ENCODE measurements around the gene PIWIL4. TPM values are rescaled to one million over a fixed set of nuclear protein-coding genes. Genes with fewer than 3 reads are reported as not detected.

The PIWIL4 gene
- total RNA-seq, 1 donor from 2014 or later, result 1.0 TPM

- intact Hi-C loops (cut with micrococcal nuclease), result no loop called here
These were observed 16.8 kb downstream of the PIWIL4 start for GRCh38 chr11:94583866-94584500.

GRCh38 chr11:94584978-94585377, 17.8 kb downstream of the PIWIL4 start:
- intact Hi-C loops (cut with micrococcal nuclease), result no loop called here

- intact Hi-C loops (cut with micrococcal nuclease), result no loop called here
These were observed 18.2 kb downstream of the PIWIL4 start for GRCh38 chr11:94585399-94585798.

DNA sequence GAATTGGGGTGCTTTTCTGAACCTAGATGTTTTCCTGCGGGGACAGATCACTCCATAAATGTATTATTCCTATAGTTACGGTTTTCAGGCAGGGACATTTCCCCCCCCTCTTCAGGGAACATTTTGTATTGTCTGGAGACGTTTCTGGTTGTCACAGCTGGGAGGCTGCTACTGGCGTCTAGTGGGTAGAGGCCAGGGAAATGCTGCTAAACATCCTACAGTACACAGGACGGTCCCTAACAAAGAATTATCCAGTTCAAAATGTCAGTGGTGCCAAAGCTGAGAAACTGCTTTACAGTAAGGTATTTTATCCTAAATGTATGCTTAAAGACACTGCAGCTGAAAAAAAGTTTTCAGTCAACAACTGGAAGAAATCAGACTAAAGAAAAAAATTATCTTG, 19.4 kb downstream of the PIWIL4 start:
- intact Hi-C loops (cut with micrococcal nuclease), result no loop called here

- intact Hi-C loops (cut with micrococcal nuclease), result no loop called here
These were observed 19.8 kb downstream of the PIWIL4 start for GRCh38 chr11:94586978-94587377.

- intact Hi-C loops (cut with micrococcal nuclease), result no loop called here
These were observed 21.3 kb downstream of the PIWIL4 start for GRCh38 chr11:94588366-94588942.

- intact Hi-C loops (cut with micrococcal nuclease), result no loop called here
These were observed 23.3 kb downstream of the PIWIL4 start for GRCh38 chr11:94590352-94591041.

GRCh38 chr11:94593030-94593429, 25.9 kb downstream of the PIWIL4 start:
- intact Hi-C loops (cut with micrococcal nuclease), result no loop called here

DNA sequence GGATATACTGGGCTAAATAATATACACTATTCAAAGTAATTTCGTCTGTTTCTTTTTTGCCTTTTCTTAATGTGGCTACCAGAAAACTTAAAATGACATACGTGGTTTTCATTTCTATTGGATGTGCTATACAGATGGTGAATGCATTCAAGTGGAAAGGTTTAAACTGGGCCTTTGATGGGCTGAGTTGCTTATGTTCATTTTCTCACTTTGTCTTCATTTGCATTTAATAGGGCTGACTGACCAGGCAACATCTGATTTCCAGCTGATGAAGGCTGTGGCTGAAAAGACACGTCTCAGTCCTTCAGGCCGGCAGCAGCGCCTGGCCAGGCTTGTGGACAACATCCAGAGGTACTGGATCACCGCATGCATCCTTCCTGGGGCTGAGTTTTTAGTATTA, 27.9 kb downstream of the PIWIL4 start:
- intact Hi-C loops (cut with micrococcal nuclease), result no loop called here

DNA sequence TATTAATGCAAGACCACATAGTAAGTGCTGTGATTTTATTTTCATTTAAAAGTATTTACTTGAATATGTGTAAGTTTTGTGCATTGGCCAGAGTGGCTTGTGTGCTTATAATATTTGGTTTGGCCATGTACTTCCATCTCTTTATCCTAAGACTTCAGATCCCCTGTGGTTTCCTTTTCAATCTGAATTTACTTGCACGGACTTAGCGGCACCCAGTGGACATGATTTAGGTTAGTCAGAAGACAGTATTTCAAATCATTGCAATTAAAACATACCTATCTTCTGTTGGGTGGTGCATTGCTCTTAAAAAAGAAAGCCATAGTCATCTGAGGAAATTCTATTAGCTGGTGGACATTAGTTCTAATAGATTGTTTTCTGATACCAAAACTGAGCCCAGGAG, 30.7 kb downstream of the PIWIL4 start:
- intact Hi-C loops (cut with micrococcal nuclease), result no loop called here

DNA sequence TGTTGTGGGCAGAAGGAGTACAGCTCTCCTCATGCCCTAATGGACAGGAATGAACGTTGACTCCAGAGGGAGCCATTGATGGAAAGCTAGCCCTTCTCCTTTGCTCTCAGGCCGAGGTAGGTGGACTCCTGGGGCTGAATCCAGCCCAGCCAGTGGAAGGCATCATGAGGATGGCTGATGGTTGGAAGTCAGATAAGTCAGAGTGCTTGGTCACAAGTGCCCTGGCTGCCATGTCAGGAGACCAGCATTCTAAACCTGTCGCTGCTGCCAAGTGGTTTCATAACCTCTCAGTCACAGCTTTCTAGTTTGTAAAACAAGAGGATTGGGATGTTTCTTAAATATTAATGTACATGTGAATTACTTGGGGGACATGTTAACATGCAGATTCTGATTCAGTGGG, 32.3 kb downstream of the PIWIL4 start:
- intact Hi-C loops (cut with micrococcal nuclease), result no loop called here

- intact Hi-C loops (cut with micrococcal nuclease), result loop anchor here (1.0 kb wide), 1 partner anchor 83 kb away; no protein-coding TSS in a partner anchor
These were observed 35.5 kb downstream of the PIWIL4 start for GRCh38 chr11:94602430-94603372.

GRCh38 chr11:94603587-94603986, 36.4 kb downstream of the PIWIL4 start:
- intact Hi-C loops (cut with micrococcal nuclease), result loop anchor here (1.0 kb wide), 1 partner anchor 84 kb away; no protein-coding TSS in a partner anchor

- intact Hi-C loops (cut with micrococcal nuclease), result no loop called here
These were observed 37.3 kb downstream of the PIWIL4 start for GRCh38 chr11:94604482-94604881.

DNA sequence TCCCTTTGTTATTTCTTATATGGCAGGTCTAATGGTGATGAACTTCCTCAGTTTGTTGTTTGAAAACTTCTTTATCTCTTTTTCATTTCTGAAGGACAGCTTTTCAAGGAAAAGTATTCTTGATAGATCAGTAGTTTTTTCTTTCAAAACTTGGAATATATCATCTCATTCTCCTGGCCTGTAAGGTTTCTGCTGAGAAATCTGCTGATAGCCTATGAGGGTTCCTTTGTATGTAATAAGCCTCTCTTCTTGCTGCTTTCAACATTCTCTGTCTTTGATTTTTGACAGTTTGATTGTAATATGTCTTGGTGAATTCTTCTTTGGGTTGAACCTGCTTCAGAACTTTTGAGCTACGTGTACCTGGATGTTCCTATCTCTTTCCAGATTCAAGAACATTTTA, 46.0 kb downstream of the PIWIL4 start:
- intact Hi-C loops (cut with micrococcal nuclease), result no loop called here

- intact Hi-C loops (cut with micrococcal nuclease), result loop anchor here (1.0 to 10.0 kb wide), 7 partner anchors 254 to 1804 kb away; partner anchors contain the start of genes CWC15, KDM4D and SRSF8
These were observed 56.1 kb downstream of the PIWIL4 start for GRCh38 chr11:94623120-94623735.

DNA sequence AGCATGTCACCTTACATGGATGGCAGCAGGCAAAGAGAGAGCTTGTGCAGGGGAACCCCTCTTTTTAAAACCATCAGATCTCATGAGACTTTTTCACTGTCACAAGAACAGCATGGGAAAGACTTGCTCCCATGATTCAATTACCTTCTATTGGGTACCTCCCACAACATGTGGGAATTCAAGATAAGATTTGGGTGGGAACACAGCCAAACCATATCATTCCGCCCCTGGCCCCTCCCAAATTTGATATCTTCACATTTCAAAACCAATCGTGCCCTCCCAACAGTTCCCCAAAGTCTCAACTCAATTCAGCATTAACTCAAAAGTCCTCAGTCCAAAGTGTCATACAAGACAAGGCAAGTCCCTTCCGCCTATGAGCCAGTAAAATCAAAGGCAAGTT, 58.3 kb downstream of the PIWIL4 start:
- intact Hi-C loops (cut with micrococcal nuclease), result loop anchor here (10.0 kb wide), 1 partner anchor 439 kb away; the partner anchor contains the start of gene SRSF8

- intact Hi-C loops (cut with micrococcal nuclease), result loop anchor here (10.0 kb wide), 1 partner anchor 438 kb away; the partner anchor contains the start of gene SRSF8
These were observed 59.9 kb downstream of the PIWIL4 start for GRCh38 chr11:94627003-94627560.

DNA sequence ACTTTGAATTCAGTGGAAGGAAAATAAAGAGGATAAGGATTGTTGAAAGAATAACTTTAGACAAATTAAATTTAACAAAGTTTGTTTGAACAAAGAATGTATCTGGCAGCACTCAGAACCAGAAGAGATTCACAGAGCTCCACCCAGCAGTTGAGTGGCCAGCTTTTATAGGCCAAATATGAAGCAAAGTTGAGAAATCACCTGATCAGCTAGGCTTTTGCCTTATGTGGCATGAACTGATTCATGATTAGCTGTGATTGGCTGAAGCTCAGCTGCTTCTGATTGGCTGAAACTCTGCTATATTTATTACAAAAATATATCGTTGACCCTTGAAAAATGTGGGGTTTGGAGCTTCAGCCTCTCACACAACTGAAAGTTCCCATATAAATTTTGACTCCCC, 62.6 kb downstream of the PIWIL4 start:
- intact Hi-C loops (cut with micrococcal nuclease), result loop anchor here (10.0 kb wide), 1 partner anchor 435 kb away; the partner anchor contains the start of gene SRSF8

- intact Hi-C loops (cut with micrococcal nuclease), result no loop called here
These were observed 63.1 kb downstream of the PIWIL4 start for GRCh38 chr11:94630221-94630620.
